K562 (cell line): ENCODE results near the gene ZMYM1. TPM values are rescaled to one million over a fixed set of nuclear protein-coding genes. Genes with fewer than 3 reads are reported as not detected.

Experiments used
- CEBPZ ChIP-seq: fragments of 150-350 bp; IDR thresholded peaks from 2 replicates; pipeline ENCODE4 v1.6.1; 2014; ENCODE audit warnings: low read depth, mild to moderate bottlenecking, low read length, borderline replicate concordance
- EWSR1 ChIP-seq: fragments of 450-650 bp; IDR thresholded peaks from 2 replicates; pipeline ENCODE4 v1.6.1; 2018; ENCODE audit warnings: borderline replicate concordance, mild to moderate bottlenecking, low read depth, moderate library complexity; ENCODE audit not compliant: partially characterized antibody
- ID3 ChIP-seq, 2 experiments: fragments of 250-450 bp in 1 of 2; fragments of 450-650 bp in 1 of 2; sonication (Bioruptor Pico) in 1 of 2; IDR thresholded peaks; 2 replicates each; pipeline versions ENCODE4 v1.6.1 to v1.8.0; 2016 to 2021; ENCODE audit warnings: mild to moderate bottlenecking in 2 of 2, moderate library complexity in 2 of 2, missing compliant biosample characterization in 1 of 2, missing genetic modification characterization in 1 of 2
- KAT8 ChIP-seq: fragments of 450-650 bp; IDR thresholded peaks from 2 replicates; pipeline ENCODE4 v1.6.1; 2016; ENCODE audit warnings: low read depth, mild to moderate bottlenecking
- SFPQ ChIP-seq: fragments of 200-400 bp; formaldehyde crosslinking; IDR thresholded peaks from 2 replicates; pipeline ENCODE4 v1.6.1; 2017; ENCODE audit warnings: mild to moderate bottlenecking, low read depth, low read length, moderate library complexity
- TCF7 ChIP-seq: sonication (generic); IDR thresholded peaks from 2 replicates; pipeline ENCODE4 v1.6.1; 2016; ENCODE audit warnings: antibody characterized with exemption, borderline replicate concordance
- TSC22D4 ChIP-seq: fragments of 450-650 bp; IDR thresholded peaks from 2 replicates; pipeline ENCODE4 v1.6.1; 2016; ENCODE audit warnings: missing genetic modification characterization, missing biosample characterization, control low read depth
- ZNF696 ChIP-seq: fragments of 250-450 bp; sonication (Bioruptor Pico); conservative IDR thresholded peaks from 2 replicates; pipeline ENCODE4 v1.4.0; 2020; ENCODE audit warnings: mild to moderate bottlenecking, moderate library complexity
- polyA plus RNA-seq, 8 experiments: library from polyadenylated mRNA; depleted of rRNA in 4 of 8; stranded (reverse) in 5 of 8; unstranded in 3 of 8; fragments of >200 nt; fragmentation: Nextera tagmentation in 2 of 8; fragmentation: Illumina TruSeq in 1 of 8; extraction: Ambion mirVana in 2 of 8; extraction: Trizol in 1 of 8; gene quantifications; 2 replicates each; pipeline versions ENCODE4 v1.2.1 to v1.2.3, GENCODE V29; 2011 to 2014; ENCODE audit warnings: inconsistent platforms in 1 of 8, missing spikeins in 1 of 8
- total RNA-seq, 7 experiments: library from RNA; depleted of rRNA in 6 of 7; stranded (reverse); fragments of >200 nt in 6 of 7; fragmentation: Illumina TruSeq in 2 of 7; extraction: Trizol in 2 of 7; gene quantifications; 2 replicates each; pipeline versions ENCODE4 v1.2.1 to v1.2.3, GENCODE V29; 2011 to 2021; ENCODE audit warnings: low replicate concordance in 1 of 7

Gene ZMYM1
- total and polyA plus RNA-seq, 9 of the 15 experiments (the other 6 are each of a cell fraction or from before 2014, with no cell fraction given) = 7.5 to 25.4 (median 15.8) TPM

GRCh38 chr1:35126546-35126945 lies 47.4 kb downstream of the ZMYM1 start (continued):
- TF ChIP-seq CEBPZ = no peak
- no peak for TF ChIP-seq ID3 (CRISPR knock-in tag; IDR thresholded peaks at IDR 0.05)
- TF ChIP-seq ID3 (tag; IDR thresholded peaks at IDR 0.05) = no peak
- no peak for TF ChIP-seq KAT8
- no peak for TF ChIP-seq TCF7
- no peak for TF ChIP-seq EWSR1
- TF ChIP-seq SFPQ = no peak
- no peak for TF ChIP-seq ZNF696 (CRISPR knock-in tag)
- no peak for TF ChIP-seq TSC22D4
